Measurements from ENCODE around the gene SESN3. TPM values are rescaled to one million over a fixed set of nuclear protein-coding genes. Genes with fewer than 3 reads are reported as not detected.

SESN3 gene, protein sequence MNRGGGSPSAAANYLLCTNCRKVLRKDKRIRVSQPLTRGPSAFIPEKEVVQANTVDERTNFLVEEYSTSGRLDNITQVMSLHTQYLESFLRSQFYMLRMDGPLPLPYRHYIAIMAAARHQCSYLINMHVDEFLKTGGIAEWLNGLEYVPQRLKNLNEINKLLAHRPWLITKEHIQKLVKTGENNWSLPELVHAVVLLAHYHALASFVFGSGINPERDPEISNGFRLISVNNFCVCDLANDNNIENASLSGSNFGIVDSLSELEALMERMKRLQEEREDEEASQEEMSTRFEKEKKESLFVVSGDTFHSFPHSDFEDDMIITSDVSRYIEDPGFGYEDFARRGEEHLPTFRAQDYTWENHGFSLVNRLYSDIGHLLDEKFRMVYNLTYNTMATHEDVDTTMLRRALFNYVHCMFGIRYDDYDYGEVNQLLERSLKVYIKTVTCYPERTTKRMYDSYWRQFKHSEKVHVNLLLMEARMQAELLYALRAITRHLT
- total RNA-seq = 7.7 and 37.1 TPM in 2 replicates

DNA sequence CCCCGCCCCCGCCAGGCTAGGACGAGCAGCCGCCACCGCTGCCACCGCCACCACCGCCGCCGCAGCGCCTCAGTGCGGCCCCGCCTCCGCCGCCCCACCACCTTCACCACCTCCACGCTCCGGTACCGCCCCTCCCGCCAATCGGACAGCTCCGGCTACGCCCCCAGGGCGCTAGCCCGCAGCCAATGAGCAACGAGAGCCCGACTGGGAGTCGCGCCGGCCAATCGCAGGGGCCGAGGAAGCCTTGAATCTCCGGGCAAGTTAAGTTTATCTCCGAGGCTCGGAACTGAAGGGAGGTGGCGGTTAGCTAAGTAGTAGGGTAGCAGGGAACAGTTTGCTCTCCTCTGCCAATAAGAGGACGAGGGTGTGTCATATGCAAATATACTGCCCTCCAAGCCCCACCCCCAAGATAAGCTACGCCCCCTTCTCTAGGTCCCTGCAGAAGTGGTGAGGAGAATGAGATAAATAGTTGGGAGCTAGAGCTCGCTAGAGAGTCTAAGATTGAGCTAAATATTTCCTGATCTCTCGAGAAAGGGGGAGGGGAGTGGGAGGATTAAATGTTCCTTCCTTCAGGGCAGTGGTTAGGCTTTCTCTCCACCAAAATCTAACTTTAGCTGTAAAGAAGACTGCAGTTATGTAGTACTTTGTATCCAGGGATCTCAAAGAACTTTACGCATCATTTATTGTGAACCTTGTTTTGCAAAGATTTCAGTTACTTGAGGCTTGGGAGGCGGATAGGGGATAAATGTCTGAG lies at the start of gene SESN3:
TSS of gene SESN3 (minus strand) at position 76 of the 754 bp plus-strand sequence. CDS start 342 bp downstream, outside the sequence.

Other genes starting within 250 kb of the SESN3 start
- not detected in 2 replicates for gene KDM4E, start 205.9 kb downstream of the SESN3 start, total RNA-seq
- gene KDM4F, start 181.8 kb downstream of the SESN3 start, total RNA-seq = not detected in 2 replicates
- 16.1 and 21.7 TPM in 2 replicates for gene SRSF8, start 164.3 kb downstream of the SESN3 start, total RNA-seq
- 99.7 and 102 TPM in 2 replicates for gene ENDOD1, start 141.4 kb downstream of the SESN3 start, total RNA-seq